HG02678 (cell line): Measurements from ENCODE around the gene STK32C.

Source experiments
- ATAC-seq: cut with Tn5 transposase; IDR thresholded peaks from one replicate; pipeline ENCODE4 v1.9.1; 2021; ENCODE audit warnings: mild to moderate bottlenecking, moderate library complexity; ENCODE audit not compliant: unreplicated experiment

STK32C gene

DNA sequence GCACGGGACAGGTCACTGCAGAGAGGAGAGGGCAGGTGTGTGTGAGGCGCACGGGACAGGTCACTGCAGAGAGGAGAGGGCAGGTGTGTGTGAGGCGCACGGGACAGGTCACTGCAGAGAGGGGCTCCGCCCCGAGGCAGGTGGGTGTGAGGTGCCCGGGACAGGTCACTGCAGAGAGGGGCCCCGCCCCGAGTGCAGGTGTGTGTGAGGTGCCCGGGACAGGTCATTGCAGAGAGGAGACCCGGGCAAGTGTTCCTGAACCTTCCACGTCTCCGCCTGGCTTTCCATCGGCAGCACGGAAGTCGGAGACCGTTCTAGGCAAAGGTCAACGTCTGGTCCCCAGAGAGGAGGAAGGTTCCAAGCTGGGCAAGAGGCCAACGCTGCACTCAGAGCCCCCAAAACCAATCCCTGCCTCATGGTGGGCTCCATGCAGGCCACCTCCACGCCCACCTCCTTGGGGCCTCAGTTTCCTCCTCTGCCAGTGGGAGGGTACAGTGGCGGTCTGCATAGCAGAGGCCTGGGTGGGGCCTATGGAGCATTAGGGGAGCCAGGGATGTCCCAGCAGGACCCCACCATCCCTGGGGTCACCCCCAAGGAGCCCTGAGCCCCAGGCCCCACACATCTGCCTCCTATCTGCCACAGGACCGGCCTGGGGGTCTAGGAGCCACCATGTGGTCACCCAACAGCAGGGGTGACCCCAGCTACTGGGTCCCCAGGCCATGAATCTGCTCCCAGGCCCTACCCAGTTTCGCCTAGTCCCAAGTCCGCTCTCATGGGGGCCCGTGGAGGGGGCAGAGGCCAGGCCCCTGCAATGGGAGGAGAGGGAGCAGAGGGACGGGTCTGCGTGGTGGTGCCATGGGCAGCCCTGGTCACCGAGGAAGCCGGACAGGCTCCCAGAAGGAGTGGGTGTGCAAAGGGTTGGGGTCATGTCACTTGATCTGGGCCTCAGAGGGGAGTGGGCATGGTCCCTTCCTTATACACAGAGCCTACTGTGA is 57.0 kb downstream of the STK32C start:
- no peak for ATAC-seq

GRCh38 chr10:132249824-132250375 is 57.9 kb downstream of the STK32C start:
- no peak for ATAC-seq

DNA sequence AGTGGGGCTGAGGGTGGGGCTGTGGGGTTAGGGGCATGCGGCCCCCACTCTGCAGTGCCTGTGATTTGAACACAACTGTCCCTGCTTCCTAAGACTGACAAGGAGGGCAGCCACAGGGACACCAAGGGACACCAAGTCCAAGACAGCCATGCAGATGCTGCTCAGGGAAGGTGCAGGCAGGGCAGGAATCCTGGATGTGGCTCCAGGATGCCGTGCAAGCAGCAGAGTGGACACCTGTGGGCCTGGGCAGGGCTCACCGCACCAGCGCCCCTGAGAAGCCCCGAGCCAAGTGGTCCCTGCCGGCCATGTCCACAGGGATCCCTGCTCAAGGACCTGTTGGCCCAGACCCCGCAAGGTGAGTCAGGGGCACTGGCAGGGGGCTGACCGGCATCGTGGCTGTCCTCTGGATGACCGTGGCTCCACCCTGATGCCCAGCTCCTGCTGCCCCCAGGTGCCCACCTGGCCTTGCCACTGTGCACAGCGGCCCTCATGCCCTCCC is 58.5 kb downstream of the STK32C start:
- no peak for ATAC-seq

DNA sequence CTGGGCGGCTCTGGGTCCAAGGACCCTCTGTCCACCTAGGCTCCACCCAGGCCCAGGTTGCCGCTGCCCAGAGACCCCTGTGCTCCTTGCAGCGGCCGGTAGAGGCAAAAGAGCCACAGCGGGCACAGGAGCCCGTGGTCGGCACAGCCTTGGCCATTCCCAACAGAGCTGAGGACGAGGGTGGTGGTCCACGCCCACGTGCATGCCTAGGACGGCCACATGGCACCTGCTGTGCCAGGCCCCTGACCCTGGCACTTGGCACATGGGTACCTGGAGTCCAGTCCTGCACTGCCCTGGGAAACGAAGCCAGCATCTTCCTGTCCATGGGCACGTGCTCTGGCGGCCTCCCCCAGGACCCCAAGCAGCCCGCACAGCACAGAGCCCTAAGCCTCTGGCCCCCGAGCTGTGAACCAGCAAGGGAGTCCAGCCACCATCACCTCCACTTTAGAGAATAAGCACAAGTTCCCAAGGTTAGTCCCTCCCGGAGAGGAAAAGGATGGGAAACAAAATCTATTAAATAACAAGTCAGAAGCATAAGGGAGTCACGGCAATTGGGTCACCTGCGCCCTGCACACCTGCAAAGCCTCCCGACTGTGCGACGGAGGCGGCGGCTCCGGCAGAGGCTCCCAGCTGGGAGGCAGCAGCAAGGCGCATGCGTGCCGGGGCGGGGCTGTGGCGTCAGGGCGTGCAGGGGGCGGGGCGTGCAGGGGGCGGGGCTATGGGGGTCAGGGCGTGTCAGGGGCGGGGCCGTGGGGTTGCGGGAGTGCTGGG is 59.1 kb downstream of the STK32C start:
- no peak for ATAC-seq

DNA sequence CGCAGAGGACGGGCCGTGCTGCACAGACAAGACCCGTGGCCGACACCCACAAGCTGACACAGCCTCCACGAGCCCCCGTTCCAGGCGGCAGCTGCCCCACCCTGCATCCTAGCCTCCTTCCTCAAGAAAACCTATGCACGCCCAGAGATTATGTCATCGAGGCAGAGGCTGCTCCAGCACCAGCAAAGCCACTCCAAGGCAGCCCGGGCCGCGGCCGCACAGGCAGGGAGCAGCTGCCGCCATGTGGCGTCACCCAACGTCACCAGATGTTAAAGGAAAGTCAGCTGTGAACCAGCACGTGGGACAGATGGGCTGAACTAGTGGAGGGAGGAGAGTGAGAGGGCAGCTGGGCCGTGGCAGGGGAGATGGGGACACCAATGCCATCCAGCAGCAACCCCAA is 59.8 kb downstream of the STK32C start:
- no peak for ATAC-seq

DNA sequence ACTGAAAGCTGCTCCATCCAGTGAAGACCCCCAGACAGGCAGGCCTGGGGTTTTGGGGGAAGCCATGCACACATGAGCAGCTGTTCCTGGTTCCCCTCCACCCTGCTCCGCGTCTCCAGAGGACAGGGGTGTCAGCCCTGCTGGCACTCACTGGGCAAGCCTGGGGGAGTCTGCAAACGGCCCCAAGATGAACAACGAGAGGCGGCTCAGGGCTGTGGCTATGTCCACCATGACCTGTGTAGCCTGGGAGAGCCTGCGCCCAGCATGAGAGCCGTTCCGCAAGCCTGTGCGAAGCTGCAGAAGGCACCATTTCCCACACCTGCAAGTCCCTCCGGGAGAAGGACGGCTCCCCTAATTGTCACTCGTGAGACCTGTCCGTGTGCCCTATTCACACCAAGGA is 61.5 kb downstream of the STK32C start:
- no peak for ATAC-seq

GRCh38 chr10:132245056-132245455 is 62.7 kb downstream of the STK32C start:
- ATAC-seq, result no peak

DNA sequence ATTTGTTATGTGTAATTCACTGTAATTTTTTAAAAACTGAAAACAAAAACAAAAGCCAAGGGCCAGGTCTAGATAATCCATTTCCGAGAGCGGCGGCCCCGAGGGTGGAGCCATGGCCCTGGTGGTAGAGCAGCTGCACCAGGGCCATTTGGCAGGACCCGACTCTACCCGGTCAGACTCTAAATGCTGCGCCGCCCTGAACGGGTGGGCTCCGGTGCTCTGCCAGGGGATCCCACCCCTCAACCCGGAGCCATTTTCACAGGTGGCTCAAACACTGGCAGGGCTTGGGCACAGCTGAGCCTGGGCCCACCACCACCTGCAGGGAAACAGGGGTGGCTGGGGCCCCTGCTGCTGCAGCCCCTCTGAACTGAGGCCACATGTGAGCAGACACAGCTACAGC is 64.1 kb downstream of the STK32C start:
- no peak for ATAC-seq

GRCh38 chr10:132243141-132243540 is 64.6 kb downstream of the STK32C start:
- no peak for ATAC-seq

DNA sequence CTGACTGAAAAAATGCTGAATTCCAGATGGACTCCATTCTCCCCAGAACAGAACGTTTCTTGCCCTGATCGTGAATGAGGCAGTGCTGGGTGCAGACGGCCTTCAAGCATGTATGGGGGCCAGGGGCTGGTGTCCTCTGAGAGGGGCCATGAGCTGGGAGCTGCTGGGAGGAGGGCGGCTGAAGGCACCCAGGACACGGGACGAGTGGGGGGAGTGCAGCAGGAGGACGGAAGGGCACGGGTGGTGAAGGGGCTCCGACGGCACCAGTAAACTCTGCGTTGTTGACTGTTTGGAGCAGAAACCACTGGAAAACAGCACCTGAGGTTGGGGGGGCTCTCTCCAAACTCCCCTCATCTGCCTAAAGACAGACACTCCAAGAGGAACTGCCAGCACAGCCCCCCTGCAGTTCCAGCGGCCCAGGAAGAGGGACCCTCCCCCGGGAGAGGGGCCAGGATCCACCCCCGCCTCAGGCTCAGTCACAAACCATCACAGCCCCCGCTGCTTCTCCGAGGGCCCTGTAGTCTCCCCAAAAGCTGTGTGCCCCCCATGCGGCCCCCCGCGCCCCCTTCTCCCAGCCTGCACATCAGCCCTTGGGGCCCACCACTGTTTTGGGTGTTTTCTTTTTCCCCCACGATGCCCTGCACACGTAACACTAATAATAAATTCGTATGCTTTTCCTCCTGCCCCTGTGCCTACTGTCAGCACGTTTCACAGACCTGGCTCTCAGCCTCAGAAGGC is 65.5 kb downstream of the STK32C start:
- ATAC-seq, result no peak

DNA sequence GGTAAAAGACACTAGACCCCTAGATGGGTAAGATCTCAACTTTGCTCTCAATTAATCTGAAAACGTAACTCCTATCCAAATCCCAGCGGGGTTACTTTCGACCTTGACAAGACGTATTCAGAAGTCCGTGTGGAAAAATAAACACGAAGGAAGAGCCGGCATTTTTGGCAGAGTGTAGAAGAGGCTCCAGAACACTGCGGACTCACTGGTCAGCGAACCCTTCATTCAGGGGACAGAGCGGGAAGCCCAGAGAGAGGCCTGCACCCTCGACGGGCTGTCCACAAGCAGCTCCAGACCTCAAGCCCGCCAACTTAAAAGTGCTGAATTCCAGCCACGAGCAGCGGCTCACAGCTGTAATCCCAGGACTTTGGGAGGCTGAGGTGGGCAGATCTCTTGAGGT is 66.3 kb downstream of the STK32C start:
- ATAC-seq, result no peak

GRCh38 chr10:132241086-132241485 is 66.7 kb downstream of the STK32C start:
- ATAC-seq, result no peak

- no peak for ATAC-seq
Measured at GRCh38 chr10:132240581-132240980, 67.2 kb downstream of the STK32C start.

DNA sequence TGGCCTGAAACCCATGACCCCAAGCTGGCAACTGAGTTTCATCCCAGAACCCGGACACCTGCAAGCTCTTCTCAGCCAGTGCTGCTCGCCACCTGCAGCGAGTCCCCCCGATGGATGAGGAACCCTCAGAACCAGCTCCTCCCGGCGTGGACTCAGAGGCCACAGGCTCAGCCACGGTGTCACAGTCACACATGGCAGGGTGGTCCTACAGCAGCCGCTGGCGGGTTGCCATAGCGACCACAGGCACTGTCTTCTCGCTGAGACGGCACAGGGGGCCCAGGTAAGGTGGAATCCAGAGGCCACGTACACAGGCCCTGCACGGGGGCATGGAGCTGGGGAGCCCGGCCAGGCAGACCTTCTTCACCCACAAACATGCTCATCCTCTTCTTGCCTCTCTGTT is 67.6 kb downstream of the STK32C start:
- ATAC-seq, result no peak

- no peak for ATAC-seq
Measured at GRCh38 chr10:132239126-132240031, 68.4 kb downstream of the STK32C start.

DNA sequence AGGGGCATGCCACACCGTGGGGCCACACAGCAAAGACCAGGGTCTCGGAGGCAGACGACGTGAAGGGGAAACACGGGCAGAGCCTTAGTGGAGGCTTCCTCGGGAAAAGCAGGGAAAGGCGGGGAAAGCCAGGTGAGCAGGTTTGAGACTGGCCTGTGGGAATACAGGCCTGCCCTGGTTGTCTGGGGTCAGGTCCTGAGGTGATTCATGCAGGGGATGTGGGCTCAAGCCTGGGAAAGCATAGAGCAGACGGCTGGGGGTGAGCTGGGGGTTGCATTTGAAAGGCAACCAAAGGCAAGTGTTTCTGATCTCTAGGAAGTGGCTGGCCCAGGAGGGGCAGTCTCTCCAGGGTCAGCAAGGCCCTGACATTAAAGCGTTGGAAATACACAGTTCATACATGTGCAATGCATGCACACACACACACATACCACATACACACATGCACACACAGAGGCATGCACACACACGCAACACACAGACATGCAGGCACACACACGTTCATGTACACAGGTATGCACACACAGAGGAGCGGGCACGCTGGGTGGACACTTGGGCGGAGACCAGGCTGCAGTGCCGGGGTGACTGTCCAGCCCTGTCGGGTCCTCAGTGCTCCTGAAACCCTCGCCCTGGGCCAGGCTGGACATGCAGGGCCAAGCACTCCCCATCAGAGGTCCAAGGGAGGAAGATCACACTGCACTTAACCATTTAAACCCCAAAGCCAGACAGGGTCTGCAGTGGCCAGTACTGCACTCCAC is 69.2 kb downstream of the STK32C start:
- no peak for ATAC-seq

DNA sequence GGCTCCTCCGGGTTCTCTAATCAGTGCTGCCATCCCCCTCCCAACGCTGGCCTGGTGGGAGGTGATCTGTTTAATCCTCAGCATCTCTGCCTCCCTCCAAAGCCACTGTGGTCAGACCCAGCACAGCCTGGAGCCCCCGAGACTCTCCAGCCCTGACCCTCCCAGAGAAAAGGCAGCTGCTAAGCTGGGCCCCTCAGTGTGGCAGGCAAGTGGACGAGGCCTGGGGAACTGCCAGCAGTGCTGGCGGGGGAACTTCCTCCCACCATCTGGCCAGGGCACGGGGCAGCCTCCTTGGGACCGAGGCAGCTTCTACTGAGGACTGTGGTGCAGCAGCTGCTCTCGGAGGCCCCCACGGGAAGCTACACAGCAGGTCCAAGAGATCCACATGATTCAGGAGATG is 69.9 kb downstream of the STK32C start:
- no peak for ATAC-seq

GRCh38 chr10:132237396-132237795 is 70.4 kb downstream of the STK32C start:
- ATAC-seq, result no peak

DNA sequence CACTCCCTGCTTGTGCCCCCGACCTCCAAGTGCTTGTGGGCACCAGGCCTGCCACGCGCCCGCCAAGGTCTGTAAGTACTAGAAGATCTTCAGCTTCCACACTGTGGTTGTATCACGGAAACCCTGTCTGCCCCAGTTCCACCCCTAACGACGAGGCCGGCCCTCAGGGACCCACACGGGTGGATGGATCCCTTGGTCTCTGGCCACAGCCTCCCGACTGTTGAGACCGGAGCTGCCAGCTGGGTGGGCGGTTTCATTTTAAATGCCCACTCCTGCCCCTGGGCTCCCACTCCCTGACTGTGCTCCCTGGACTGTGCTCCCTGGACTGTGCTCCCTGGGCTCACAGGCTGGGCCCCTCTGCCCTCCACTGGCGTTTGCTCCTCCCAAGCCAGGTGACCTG is 70.9 kb downstream of the STK32C start:
- no peak for ATAC-seq
